ENCODE data around the gene PLPPR1. TPM values are rescaled to one million over a fixed set of nuclear protein-coding genes. Genes with fewer than 3 reads are reported as not detected.
A peak's percentile ranks its signal among the peaks of the same experiment; 100 is the strongest.

Gene PLPPR1
- total RNA-seq, 1 donor from 2014 or later: 12.2 TPM

- no peak for DNase-seq (ENCODE audit: low spot score, unreplicated experiment)
- no peaks in the 10 kb centered on the region for H3K36me3 Mint-ChIP-seq (ENCODE audit: insufficient read depth)
- H3K4me3 Mint-ChIP-seq (ENCODE audit: low read depth): peak overlapping the region; percentile 92
- no peaks in the 10 kb centered on the region for H3K9me3 Mint-ChIP-seq (ENCODE audit: low read depth)
- no peak overlapping the region for H3K27ac Mint-ChIP-seq
- peaks cover 49% of the 10 kb centered on the region for H3K27me3 Mint-ChIP-seq
- no peak for TF ChIP-seq CTCF (IDR thresholded peaks at IDR 0.05; ENCODE audit: unreplicated experiment)
- peaks cover 20% of the 10 kb centered on the region for H3K4me1 Mint-ChIP-seq (ENCODE audit: low read depth)
Measured at GRCh38 chr9:101030086-101030391, 1.5 kb downstream of the PLPPR1 start.

- H3K4me3 Mint-ChIP-seq (ENCODE audit: low read depth): no peak overlapping the region
- H3K9me3 Mint-ChIP-seq (ENCODE audit: low read depth): no peaks in the 10 kb centered on the region
- no peaks in the 10 kb centered on the region for H3K36me3 Mint-ChIP-seq (ENCODE audit: insufficient read depth)
- TF ChIP-seq CTCF (IDR thresholded peaks at IDR 0.05; ENCODE audit: unreplicated experiment): no peak
- peaks cover 53% of the 10 kb centered on the region for H3K27me3 Mint-ChIP-seq
- no peak overlapping the region for H3K27ac Mint-ChIP-seq
- DNase-seq (ENCODE audit: low spot score, unreplicated experiment): no peak
- peaks cover 15% of the 10 kb centered on the region for H3K4me1 Mint-ChIP-seq (ENCODE audit: low read depth)
Measured at GRCh38 chr9:101032426-101032825, 3.9 kb downstream of the PLPPR1 start.

DNA sequence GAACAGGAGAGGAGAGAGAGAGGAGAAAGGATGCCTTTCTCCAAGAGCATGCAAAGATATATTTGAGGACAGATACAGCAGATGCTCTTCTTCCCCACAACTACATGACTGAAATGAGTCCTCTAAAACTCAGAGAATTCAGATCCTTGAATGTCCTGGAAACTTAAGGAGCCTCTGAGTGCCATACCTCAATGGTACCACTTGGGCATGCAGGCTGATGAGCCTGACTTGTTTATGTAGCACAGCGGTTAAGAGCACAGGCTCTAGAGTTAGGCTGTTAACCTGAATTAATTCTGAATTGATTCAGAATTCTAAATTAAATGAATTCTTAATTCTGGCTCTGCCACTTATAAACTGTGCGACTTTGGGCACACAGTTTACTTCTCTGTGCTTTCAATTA is 5.7 kb downstream of the PLPPR1 start:
- TF ChIP-seq CTCF (IDR thresholded peaks at IDR 0.05; ENCODE audit: unreplicated experiment): no peak
- H3K27me3 Mint-ChIP-seq: peaks cover 53% of the 10 kb centered on the region

GRCh38 chr9:101035098-101035497 is 6.6 kb downstream of the PLPPR1 start:
- H3K4me3 Mint-ChIP-seq (ENCODE audit: low read depth): no peak overlapping the region
- H3K9me3 Mint-ChIP-seq (ENCODE audit: low read depth): no peaks in the 10 kb centered on the region
- no peaks in the 10 kb centered on the region for H3K36me3 Mint-ChIP-seq (ENCODE audit: insufficient read depth)
- H3K27me3 Mint-ChIP-seq: peaks cover 45% of the 10 kb centered on the region
- no peak for TF ChIP-seq CTCF (IDR thresholded peaks at IDR 0.05; ENCODE audit: unreplicated experiment)
- peaks cover 3% of the 10 kb centered on the region for H3K4me1 Mint-ChIP-seq (ENCODE audit: low read depth)
- no peak overlapping the region for H3K27ac Mint-ChIP-seq
- DNase-seq (ENCODE audit: low spot score, unreplicated experiment): no peak

More for the DNA sequence above, 5.7 kb downstream of the PLPPR1 start:
- Mint-ChIP-seq H3K27ac (no peak overlapping the region), H3K36me3 (ENCODE audit: insufficient read depth) (no peaks in the 10 kb centered on the region), H3K9me3 (ENCODE audit: low read depth) (no peaks in the 10 kb centered on the region), H3K4me3 (ENCODE audit: low read depth) (no peak overlapping the region), H3K4me1 (ENCODE audit: low read depth) (peaks cover 10% of the 10 kb centered on the region)
- DNase-seq (ENCODE audit: low spot score, unreplicated experiment): no peak

- no peak for DNase-seq (ENCODE audit: low spot score, unreplicated experiment)
- Mint-ChIP-seq H3K27ac (no peak overlapping the region), H3K36me3 (ENCODE audit: insufficient read depth) (no peaks in the 10 kb centered on the region), H3K4me1 (ENCODE audit: low read depth) (no peaks in the 10 kb centered on the region), H3K9me3 (ENCODE audit: low read depth) (no peaks in the 10 kb centered on the region), H3K27me3 (peaks cover 21% of the 10 kb centered on the region), H3K4me3 (ENCODE audit: low read depth) (no peak overlapping the region)
- no peak for TF ChIP-seq CTCF (IDR thresholded peaks at IDR 0.05; ENCODE audit: unreplicated experiment)
Measured at GRCh38 chr9:101037430-101037829, 8.9 kb downstream of the PLPPR1 start.
